ENCODE measurements around the gene TTF2. TPM values are rescaled to one million over a fixed set of nuclear protein-coding genes. Genes with fewer than 3 reads are reported as not detected.

TTF2 gene
- total and polyA plus RNA-seq, 9 of the 15 experiments (the other 6 are each of a cell fraction or from before 2014, with no cell fraction given) = 9.4 to 71.1 (median 42.1) TPM

DNA sequence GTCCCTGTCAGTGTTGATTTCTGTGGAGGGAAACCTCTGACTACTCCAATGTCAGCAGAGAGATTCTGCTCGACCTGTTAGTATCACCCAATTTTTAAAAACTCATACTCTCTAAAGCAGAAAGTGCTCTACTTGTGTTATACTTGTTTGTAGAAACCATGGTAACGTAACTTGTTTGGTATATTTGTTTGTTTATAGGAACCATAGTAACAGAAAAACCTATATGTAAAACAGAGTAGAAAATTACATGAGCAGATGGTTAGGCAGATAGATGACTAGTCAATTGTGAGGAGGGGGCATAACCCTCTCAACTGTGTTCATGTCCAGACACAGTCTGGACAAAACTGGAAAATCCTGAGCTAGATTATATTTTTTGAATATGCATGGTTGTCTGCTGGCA, 54.8 kb downstream of the TTF2 start:
- in situ Hi-C loops (cut with MboI) = no loop called here
- peaks cover 0 to 11% of the 10 kb centered on the region in 2 experiments; a peak in 3 of 5 replicates for H3K4me1 ChIP-seq (replicated peaks in 1 of 2; ENCODE audit: control insufficient read depth in 2 of 2, insufficient read depth in 2 of 2, low read length in 2 of 2)
- 47% methylated on average over 2 of the region's 2 CpGs for WGBS (ENCODE audit: insufficient coverage, low coverage, missing lambda C conversion rate)
- no peak overlapping the region for H3K4me3 ChIP-seq
- peak; percentile 19 for FAIRE-seq
- intact Hi-C loops (cut with micrococcal nuclease) = no loop called here
- no peaks in the 10 kb centered on the region for H3K9me3 ChIP-seq (replicated peaks; ENCODE audit: control insufficient read depth, insufficient read depth, low read depth, low read length)
- no peaks in the 10 kb centered on the region for H3K27me3 ChIP-seq (ENCODE audit: control insufficient read depth in 2 of 2, insufficient read depth in 2 of 2, low read length in 2 of 2)
- no peak overlapping the region for H3K9ac ChIP-seq (ENCODE audit: insufficient read depth in 1 of 2, low read depth in 2 of 2, low read length in 2 of 2)
- no peak overlapping the region for H3K4me2 ChIP-seq (ENCODE audit: insufficient read depth, low read length)
- H3K36me3 ChIP-seq (ENCODE audit: control insufficient read depth, insufficient read depth, low read length) = peaks cover 5% of the 10 kb centered on the region; the same call in 1 of the 3 replicates
- ATAC-seq = no peak
- DNase-seq (ENCODE audit: extremely low read depth in 1 of 4, low spot score in 3 of 4) = no peak
- no peak overlapping the region for H2AFZ ChIP-seq (ENCODE audit: low read depth, low read length)
- no peaks in the 10 kb centered on the region for H3K9me1 ChIP-seq (ENCODE audit: control insufficient read depth, insufficient read depth, low read length)
- no peak overlapping the region for H3K27ac ChIP-seq (ENCODE audit: extremely low read depth, low read depth, low read length)
- H4K20me1 ChIP-seq (replicated peaks; ENCODE audit: control insufficient read depth, insufficient read depth, low read length) = no peaks in the 10 kb centered on the region
- no TSS peak for BruUV-seq (replicated peaks)
- H3K79me2 ChIP-seq (ENCODE audit: control insufficient read depth, insufficient read depth, low read length) = no peaks in the 10 kb centered on the region
- ChIA-PET POLR2A (interaction anchor here (1.2 kb wide), 2 partner anchors 10 to 194 kb away, joined by 3 read pairs; no protein-coding TSS in a partner anchor), CTCF (ENCODE audit: low intra/inter-chr PET ratio) (no interaction called here)
- TF ChIP-seq RFX1 (IDR thresholded peaks at IDR 0.05) (peak; percentile 84), SMC3 (conservative IDR thresholded peaks at IDR 0.05; ENCODE audit: insufficient read depth, low read depth, low read length) (no peak), NFE2 (IDR thresholded peaks at IDR 0.05; ENCODE audit: low read depth) (peak; percentile 59), MAFG (tag; conservative IDR thresholded peaks at IDR 0.05) (peak; percentile 36), MXI1 (IDR thresholded peaks at IDR 0.05; ENCODE audit: low read depth, low read length) (peak; percentile 81), FOXJ2 (tag; IDR thresholded peaks at IDR 0.05) (peak; percentile 100), C11orf30 (IDR thresholded peaks at IDR 0.05; ENCODE audit: low read depth) (peak; percentile 34; the same call in 1 of the 2 replicates)
- TF ChIP-seq, protein P1, sequence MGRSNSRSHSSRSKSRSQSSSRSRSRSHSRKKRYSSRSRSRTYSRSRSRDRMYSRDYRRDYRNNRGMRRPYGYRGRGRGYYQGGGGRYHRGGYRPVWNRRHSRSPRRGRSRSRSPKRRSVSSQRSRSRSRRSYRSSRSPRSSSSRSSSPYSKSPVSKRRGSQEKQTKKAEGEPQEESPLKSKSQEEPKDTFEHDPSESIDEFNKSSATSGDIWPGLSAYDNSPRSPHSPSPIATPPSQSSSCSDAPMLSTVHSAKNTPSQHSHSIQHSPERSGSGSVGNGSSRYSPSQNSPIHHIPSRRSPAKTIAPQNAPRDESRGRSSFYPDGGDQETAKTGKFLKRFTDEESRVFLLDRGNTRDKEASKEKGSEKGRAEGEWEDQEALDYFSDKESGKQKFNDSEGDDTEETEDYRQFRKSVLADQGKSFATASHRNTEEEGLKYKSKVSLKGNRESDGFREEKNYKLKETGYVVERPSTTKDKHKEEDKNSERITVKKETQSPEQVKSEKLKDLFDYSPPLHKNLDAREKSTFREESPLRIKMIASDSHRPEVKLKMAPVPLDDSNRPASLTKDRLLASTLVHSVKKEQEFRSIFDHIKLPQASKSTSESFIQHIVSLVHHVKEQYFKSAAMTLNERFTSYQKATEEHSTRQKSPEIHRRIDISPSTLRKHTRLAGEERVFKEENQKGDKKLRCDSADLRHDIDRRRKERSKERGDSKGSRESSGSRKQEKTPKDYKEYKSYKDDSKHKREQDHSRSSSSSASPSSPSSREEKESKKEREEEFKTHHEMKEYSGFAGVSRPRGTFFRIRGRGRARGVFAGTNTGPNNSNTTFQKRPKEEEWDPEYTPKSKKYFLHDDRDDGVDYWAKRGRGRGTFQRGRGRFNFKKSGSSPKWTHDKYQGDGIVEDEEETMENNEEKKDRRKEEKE (IDR thresholded peaks at IDR 0.05; ENCODE audit: borderline replicate concordance in 1 of 2, control insufficient read depth in 1 of 2, low read depth in 2 of 2, low read length in 1 of 2) = no peak
- TF ChIP-seq, protein P2, sequence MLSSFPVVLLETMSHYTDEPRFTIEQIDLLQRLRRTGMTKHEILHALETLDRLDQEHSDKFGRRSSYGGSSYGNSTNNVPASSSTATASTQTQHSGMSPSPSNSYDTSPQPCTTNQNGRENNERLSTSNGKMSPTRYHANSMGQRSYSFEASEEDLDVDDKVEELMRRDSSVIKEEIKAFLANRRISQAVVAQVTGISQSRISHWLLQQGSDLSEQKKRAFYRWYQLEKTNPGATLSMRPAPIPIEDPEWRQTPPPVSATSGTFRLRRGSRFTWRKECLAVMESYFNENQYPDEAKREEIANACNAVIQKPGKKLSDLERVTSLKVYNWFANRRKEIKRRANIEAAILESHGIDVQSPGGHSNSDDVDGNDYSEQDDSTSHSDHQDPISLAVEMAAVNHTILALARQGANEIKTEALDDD (IDR thresholded peaks at IDR 0.05) = 0 out of 2 replicates have a peak, but pooled peaks have one; percentile 26
- TF ChIP-seq, protein P3, sequence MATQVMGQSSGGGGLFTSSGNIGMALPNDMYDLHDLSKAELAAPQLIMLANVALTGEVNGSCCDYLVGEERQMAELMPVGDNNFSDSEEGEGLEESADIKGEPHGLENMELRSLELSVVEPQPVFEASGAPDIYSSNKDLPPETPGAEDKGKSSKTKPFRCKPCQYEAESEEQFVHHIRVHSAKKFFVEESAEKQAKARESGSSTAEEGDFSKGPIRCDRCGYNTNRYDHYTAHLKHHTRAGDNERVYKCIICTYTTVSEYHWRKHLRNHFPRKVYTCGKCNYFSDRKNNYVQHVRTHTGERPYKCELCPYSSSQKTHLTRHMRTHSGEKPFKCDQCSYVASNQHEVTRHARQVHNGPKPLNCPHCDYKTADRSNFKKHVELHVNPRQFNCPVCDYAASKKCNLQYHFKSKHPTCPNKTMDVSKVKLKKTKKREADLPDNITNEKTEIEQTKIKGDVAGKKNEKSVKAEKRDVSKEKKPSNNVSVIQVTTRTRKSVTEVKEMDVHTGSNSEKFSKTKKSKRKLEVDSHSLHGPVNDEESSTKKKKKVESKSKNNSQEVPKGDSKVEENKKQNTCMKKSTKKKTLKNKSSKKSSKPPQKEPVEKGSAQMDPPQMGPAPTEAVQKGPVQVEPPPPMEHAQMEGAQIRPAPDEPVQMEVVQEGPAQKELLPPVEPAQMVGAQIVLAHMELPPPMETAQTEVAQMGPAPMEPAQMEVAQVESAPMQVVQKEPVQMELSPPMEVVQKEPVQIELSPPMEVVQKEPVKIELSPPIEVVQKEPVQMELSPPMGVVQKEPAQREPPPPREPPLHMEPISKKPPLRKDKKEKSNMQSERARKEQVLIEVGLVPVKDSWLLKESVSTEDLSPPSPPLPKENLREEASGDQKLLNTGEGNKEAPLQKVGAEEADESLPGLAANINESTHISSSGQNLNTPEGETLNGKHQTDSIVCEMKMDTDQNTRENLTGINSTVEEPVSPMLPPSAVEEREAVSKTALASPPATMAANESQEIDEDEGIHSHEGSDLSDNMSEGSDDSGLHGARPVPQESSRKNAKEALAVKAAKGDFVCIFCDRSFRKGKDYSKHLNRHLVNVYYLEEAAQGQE (IDR thresholded peaks at IDR 0.05; ENCODE audit: borderline replicate concordance) = peak; percentile 33; the same call in 1 of the 2 replicates
- TF ChIP-seq, protein P3 (CRISPR knock-in tag; IDR thresholded peaks at IDR 0.05; ENCODE audit: low read depth) = no peak

All from K562 (cell line).